SK-N-SH (cell line): ENCODE results near the gene SECTM1. TPM values are rescaled to one million over a fixed set of nuclear protein-coding genes. Genes with fewer than 3 reads are reported as not detected.

Source experiments
- CTCF ChIA-PET: fragments of 300-600, 350-600 bp; formaldehyde crosslinking; extraction: SDS; loops from one replicate; lab custom pipeline; 2021; lab: Yijun Ruan, JAX
- POLR2A ChIA-PET: fragments of 350-600 bp; sonication (Branson Sonifier 250); formaldehyde crosslinking; extraction: SDS; loops from one replicate; lab custom pipeline; 2020; ENCODE audit warnings: antibody characterized with exemption, inconsistent platforms; lab: Yijun Ruan, JAX
- DNase-seq: peaks from one replicate; pipeline ENCODE4 v3.0.0; 2012
- H2AFZ ChIP-seq: fragments of 200-600 bp; sonication (generic); 2 replicates; pipeline ENCODE4 v1.8.1; 2016; ENCODE audit warnings: antibody characterized with exemption, mild to moderate bottlenecking, low read depth
- H3F3A ChIP-seq: fragments of 200-600 bp; sonication (generic); replicated peaks from 2 replicates; pipeline ENCODE3; 2016; ENCODE audit warnings: antibody characterized with exemption, mild to moderate bottlenecking; ENCODE audit not compliant: insufficient read depth
- H3K27ac ChIP-seq, 2 experiments: fragments of 200-500 bp in 1 of 2; fragments of 200-600 bp in 1 of 2; sonication (Bioruptor generic) in 1 of 2; sonication (generic), shearing (Covaris generic) in 1 of 2; 2 replicates each; pipeline versions ENCODE4 v1.5.1 to v1.6.1; 2014 to 2016; ENCODE audit warnings: low read depth in 2 of 2, inconsistent platforms in 1 of 2, low read length in 1 of 2, mild to moderate bottlenecking in 1 of 2, mixed read lengths in 1 of 2
- H3K27me3 ChIP-seq: fragments of 200-600 bp; sonication (generic), shearing (Covaris generic); 2 replicates; pipeline ENCODE4 v1.6.1; 2016; ENCODE audit warnings: mixed run types; ENCODE audit not compliant: insufficient read depth
- H3K36me3 ChIP-seq, 2 experiments: fragments of 200-500 bp in 1 of 2; fragments of 200-600 bp in 1 of 2; sonication (Bioruptor generic) in 1 of 2; sonication (generic) in 1 of 2; replicated peaks in 1 of 2; 2 replicates each; pipeline versions ENCODE3 to v1.5.1; 2014 to 2016; ENCODE audit warnings: low read length in 1 of 2, mild to moderate bottlenecking in 1 of 2; ENCODE audit not compliant: insufficient read depth in 2 of 2, control insufficient read depth in 1 of 2
- H3K4me1 ChIP-seq, 2 experiments: fragments of 200-500 bp in 1 of 2; fragments of 200-600 bp in 1 of 2; sonication (Bioruptor generic) in 1 of 2; sonication (generic), shearing (Covaris generic) in 1 of 2; 2 replicates each; pipeline versions ENCODE4 v1.5.1 to v1.6.1; 2014 to 2016; ENCODE audit warnings: low read depth in 1 of 2, low read length in 1 of 2, mixed run types in 1 of 2; ENCODE audit not compliant: insufficient read depth in 2 of 2, control insufficient read depth in 1 of 2
- H3K4me2 ChIP-seq: fragments of 200-600 bp; sonication (generic), shearing (Covaris generic); 2 replicates; pipeline ENCODE4 v1.6.1; 2017; ENCODE audit warnings: mixed run types
- H3K4me3 ChIP-seq, 2 experiments: fragments of 200-500 bp in 1 of 2; fragments of 200-600 bp in 1 of 2; sonication (Bioruptor generic) in 1 of 2; sonication (generic), shearing (Covaris generic) in 1 of 2; 2 replicates each; pipeline versions ENCODE4 v1.5.1 to v1.8.1; 2014 to 2016; ENCODE audit warnings: low read depth in 2 of 2, inconsistent platforms in 1 of 2, low read length in 1 of 2, mild to moderate bottlenecking in 1 of 2, mixed read lengths in 1 of 2, moderate library complexity in 1 of 2
- H3K79me2 ChIP-seq: fragments of 200-600 bp; sonication (generic); 2 replicates; pipeline ENCODE4 v1.8.1; 2017; ENCODE audit warnings: mild to moderate bottlenecking; ENCODE audit not compliant: insufficient read depth
- H3K9ac ChIP-seq: fragments of 200-600 bp; sonication (generic); 2 replicates; pipeline ENCODE4 v1.6.1; 2017; ENCODE audit warnings: mixed run types
- H3K9me2 ChIP-seq: fragments of 200-600 bp; sonication (generic); 2 replicates; pipeline ENCODE4 v1.6.1; 2017; ENCODE audit warnings: mixed run types
- H3K9me3 ChIP-seq: fragments of 200-600 bp; sonication (generic); 2 replicates; pipeline ENCODE4 v1.6.1; 2017; ENCODE audit warnings: mixed run types, mild to moderate bottlenecking, moderate library complexity
- H4K20me1 ChIP-seq: fragments of 200-600 bp; sonication (generic); 2 replicates; pipeline ENCODE4 v1.6.1; 2017; ENCODE audit warnings: mild to moderate bottlenecking, mixed run types; ENCODE audit not compliant: insufficient read depth
- ELF1 ChIP-seq: IDR thresholded peaks from 2 replicates; pipeline ENCODE4 v1.4.0; 2012
- EZH2phosphoT487 ChIP-seq: fragments of 200-600 bp; sonication (generic); IDR thresholded peaks from 2 replicates; pipeline ENCODE4 v1.6.1; 2017; ENCODE audit warnings: low read depth, mixed run types, mild to moderate bottlenecking, antibody characterized with exemption, moderate library complexity, borderline replicate concordance
- FOSL2 ChIP-seq: IDR thresholded peaks from 2 replicates; pipeline ENCODE4 v1.4.0; 2012; ENCODE audit warnings: low read depth, mild to moderate bottlenecking, moderate library complexity, borderline replicate concordance
- FOXM1 ChIP-seq: IDR thresholded peaks from 2 replicates; pipeline ENCODE4 v1.4.0; 2012; ENCODE audit warnings: low read depth, mild to moderate bottlenecking
- GABPA ChIP-seq: IDR thresholded peaks from 2 replicates; pipeline ENCODE4 v1.4.0; 2012; ENCODE audit warnings: low read depth, mild to moderate bottlenecking
- IRF3 ChIP-seq: fragments of 150-350 bp; IDR thresholded peaks from 2 replicates; pipeline ENCODE4 v1.6.1; 2016; ENCODE audit warnings: mild to moderate bottlenecking, low read depth, low read length
- JUND ChIP-seq: IDR thresholded peaks from 2 replicates; pipeline ENCODE4 v1.4.0; 2012
- POLR2AphosphoS5 ChIP-seq: IDR thresholded peaks from 2 replicates; pipeline ENCODE4 v1.6.1; 2012; ENCODE audit warnings: low read depth, low read length
- RAD21 ChIP-seq: IDR thresholded peaks from 2 replicates; pipeline ENCODE4 v1.6.1; 2012; ENCODE audit warnings: mild to moderate bottlenecking, low read length
- REST ChIP-seq: IDR thresholded peaks from 2 replicates; pipeline ENCODE4 v1.6.1; 2012; ENCODE audit warnings: mild to moderate bottlenecking, low read depth, low read length, moderate library complexity
- RFX5 ChIP-seq: IDR thresholded peaks from 2 replicates; pipeline ENCODE4 v1.6.1; 2012; ENCODE audit warnings: mild to moderate bottlenecking, improper control_type of control experiment, low read length
- RXRA ChIP-seq: IDR thresholded peaks from 2 replicates; pipeline ENCODE4 v1.4.0; 2012; ENCODE audit warnings: low read depth, mild to moderate bottlenecking, borderline replicate concordance
- SMC3 ChIP-seq: IDR thresholded peaks from 2 replicates; pipeline ENCODE4 v1.6.1; 2012; ENCODE audit warnings: low read depth, low read length, improper control_type of control experiment
- TCF12 ChIP-seq: IDR thresholded peaks from 2 replicates; pipeline ENCODE4 v1.4.0; 2012
- TEAD4 ChIP-seq: IDR thresholded peaks from 2 replicates; pipeline ENCODE4 v1.4.0; 2012; ENCODE audit warnings: mild to moderate bottlenecking, borderline replicate concordance; ENCODE audit not compliant: insufficient read depth
- ZBTB33 ChIP-seq: IDR thresholded peaks from 2 replicates; pipeline ENCODE4 v1.4.0; 2012; ENCODE audit warnings: low read depth, borderline replicate concordance
- WGBS: methylation state at CpG from one replicate; pipeline ENCODE4 v1.1.6; 2017; ENCODE audit warnings: low lambda C conversion rate; 5-methylcytosine and 5-hydroxymethylcytosine counted together
- polyA plus RNA-seq, 3 experiments: library from polyadenylated mRNA; depleted of rRNA; stranded (reverse); fragments of >200 nt; gene quantifications; 2 replicates each; pipeline ENCODE4 v1.2.3, GENCODE V29; 2012
- TF ChIP-seq, protein P1 (sequence below): fragments of 150-350 bp; IDR thresholded peaks from 2 replicates; pipeline ENCODE4 v1.6.1; 2017; ENCODE audit warnings: antibody characterized with exemption, low read length, low read depth, borderline replicate concordance

SECTM1 gene
- polyA plus RNA-seq, 1 of the 3 experiments (the other 2 are of a cell fraction), result 3.8 TPM

- TF ChIP-seq ZBTB33 (no peak), EZH2phosphoT487 (no peak), ELF1 (no peak), RAD21 (no peak), RXRA (no peak), RFX5 (no peak), FOSL2 (no peak), JUND (no peak)
These were observed 5.8 kb downstream of the SECTM1 start (continued) for GRCh38 chr17:82327757-82328140.

DNA sequence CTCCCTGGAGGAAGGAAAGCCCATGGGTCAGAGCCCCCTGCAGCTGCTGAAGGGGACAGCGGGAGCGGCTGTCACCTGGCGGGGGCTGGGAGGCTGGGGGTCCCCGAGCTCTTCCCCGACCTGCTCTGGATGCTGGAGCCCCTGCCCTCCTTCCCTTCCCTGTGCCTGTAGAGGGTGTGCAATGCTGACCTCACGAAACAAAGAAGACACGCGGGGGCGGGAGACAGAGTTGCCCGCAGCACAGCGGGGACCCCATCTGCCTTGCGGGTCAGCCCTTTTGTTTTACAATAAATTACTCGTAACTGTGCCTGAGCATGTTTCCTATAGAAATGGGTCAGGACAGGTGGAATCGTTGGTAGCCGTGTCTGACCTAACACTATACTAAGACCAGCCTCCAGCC, 6.3 kb downstream of the SECTM1 start:
- 92% methylated on average over 12 of the region's 15 CpGs for WGBS
- CTCF ChIA-PET, result interaction anchor here (9.5 to 9.9 kb wide), 2 partner anchors 25 to 91 kb away, joined by 78 to 184 read pairs; no protein-coding TSS in a partner anchor
- no peaks in the 10 kb centered on the region for H3K36me3 ChIP-seq
- H3K9me3 ChIP-seq, result no peaks in the 10 kb centered on the region
- POLR2A ChIA-PET, result interaction anchor here (1.1 kb wide), 1 partner anchor 10 kb away, joined by 3 read pairs; the partner anchor contains the start of gene CD7
- no peak overlapping the region for H3K9ac ChIP-seq
- H3K4me1 ChIP-seq, result peaks cover 9 to 29% of the 10 kb centered on the region in 2 experiments; a peak in 3 of 4 replicates
- no peak for DNase-seq
- no peaks in the 10 kb centered on the region for H3K9me2 ChIP-seq
- H4K20me1 ChIP-seq, result no peaks in the 10 kb centered on the region
- no peaks in the 10 kb centered on the region for H3F3A ChIP-seq
- no peaks in the 10 kb centered on the region for H3K79me2 ChIP-seq
- TF ChIP-seq TEAD4, result no peak
- no peak for TF ChIP-seq TCF12
- TF ChIP-seq ELF1, result no peak
- TF ChIP-seq REST, result no peak
- TF ChIP-seq FOSL2, result no peak
- TF ChIP-seq GABPA, result no peak
- TF ChIP-seq RAD21, result no peak
- TF ChIP-seq RXRA, result no peak
- TF ChIP-seq IRF3, result no peak
- TF ChIP-seq SMC3, result no peak
- no peak for TF ChIP-seq FOXM1
- no peak for TF ChIP-seq EZH2phosphoT487
- no peak for TF ChIP-seq POLR2AphosphoS5
- TF ChIP-seq, protein P1, sequence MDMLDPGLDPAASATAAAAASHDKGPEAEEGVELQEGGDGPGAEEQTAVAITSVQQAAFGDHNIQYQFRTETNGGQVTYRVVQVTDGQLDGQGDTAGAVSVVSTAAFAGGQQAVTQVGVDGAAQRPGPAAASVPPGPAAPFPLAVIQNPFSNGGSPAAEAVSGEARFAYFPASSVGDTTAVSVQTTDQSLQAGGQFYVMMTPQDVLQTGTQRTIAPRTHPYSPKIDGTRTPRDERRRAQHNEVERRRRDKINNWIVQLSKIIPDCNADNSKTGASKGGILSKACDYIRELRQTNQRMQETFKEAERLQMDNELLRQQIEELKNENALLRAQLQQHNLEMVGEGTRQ, result no peak
- no peak overlapping the region for H3K4me3 ChIP-seq
- no peak overlapping the region for H2AFZ ChIP-seq
- H3K27me3 ChIP-seq, result peaks cover 2% of the 10 kb centered on the region
- H3K27ac ChIP-seq, result no peak overlapping the region
- H3K4me2 ChIP-seq, result no peak overlapping the region
